Activated CD4-positive, alpha-beta T cell treated with anti-CD3 and anti-CD28 coated beads, Interleukin-2, amount 50 U/mL, for 4 hours (primary cell): ENCODE measurements around the gene DSC1.

Experiments
- DNase-seq, 2 experiments: peaks; one replicate each; pipeline ENCODE4 v3.0.0-alpha.2; 2020

DSC1 gene

GRCh38 chr18:31102025-31102684, 60.5 kb downstream of the DSC1 start, which contains the start of gene DSC2:
TSS of gene DSC2 (minus strand) at chr18:31102421. CDS start at chr18:31101971, 450 bp downstream.
- DNase-seq, result no peak

- no peak for DNase-seq
Measured at GRCh38 chr18:31101183-31102024, 61.3 kb downstream of the DSC1 start.

GRCh38 chr18:31100436-31101182, 62.0 kb downstream of the DSC1 start:
- DNase-seq, result no peak

- DNase-seq, result no peak
Measured at GRCh38 chr18:31099450-31100230, 63.0 kb downstream of the DSC1 start.

GRCh38 chr18:31098878-31099277, 63.8 kb downstream of the DSC1 start:
- DNase-seq, result no peak

GRCh38 chr18:31097666-31098065, 65.0 kb downstream of the DSC1 start:
- DNase-seq, result no peak

GRCh38 chr18:31093880-31094279, 68.8 kb downstream of the DSC1 start:
- no peak for DNase-seq

GRCh38 chr18:31093294-31093693, 69.4 kb downstream of the DSC1 start:
- DNase-seq, result no peak

GRCh38 chr18:31091350-31091749, 71.3 kb downstream of the DSC1 start:
- no peak for DNase-seq

- DNase-seq, result no peak
Measured at GRCh38 chr18:31088532-31088931, 74.1 kb downstream of the DSC1 start.

- no peak for DNase-seq
Measured at GRCh38 chr18:31079973-31080372, 82.7 kb downstream of the DSC1 start.
